HG02588 (cell line): Measurements from ENCODE around the gene OR9Q1.

ENCODE experiments used
- ATAC-seq: cut with Tn5 transposase; IDR thresholded peaks from one replicate; pipeline ENCODE4 v1.9.1; 2021; ENCODE audit warnings: mild to moderate bottlenecking, moderate library complexity; ENCODE audit not compliant: unreplicated experiment

Gene OR9Q1

GRCh38 chr11:58227956-58228615 is 204.4 kb downstream of the OR9Q1 start:
- no peak for ATAC-seq
